HCT116 (cell line): ENCODE measurements around the gene KCND2. TPM values are rescaled to one million over a fixed set of nuclear protein-coding genes. Genes with fewer than 3 reads are reported as not detected.

Experiments
- ATAC-seq: fragments of 200-7000 bp; cut with Tn5 transposase; 2 replicates; pipeline ENCODE4 v1.9.1; 2020; ENCODE audit warnings: mild to moderate bottlenecking, moderate library complexity
- BruUV-seq: library from RNA; stranded (reverse); fragments of 400-500 nt; replicated peaks from 2 replicates; lab custom pipeline; 2021; lab: Mats Ljungman, UMichigan
- CTCF ChIA-PET: fragments of 300-600 bp; sonication (Branson Sonifier 250); formaldehyde crosslinking; loops from one replicate; lab custom pipeline; 2021; ENCODE audit warnings: antibody characterized with exemption; lab: Charles Lee
- POLR2A ChIA-PET: fragments of 300-600, 350-600 bp; sonication (Branson Sonifier 250); formaldehyde crosslinking; loops from one replicate; lab custom pipeline; 2021; ENCODE audit warnings: antibody characterized with exemption; lab: Charles Lee
- RAD21 ChIA-PET, 2 experiments: fragments of 300-600 bp; sonication (Branson Sonifier 250); formaldehyde crosslinking; loops; one replicate each; lab custom pipeline; 2023; ENCODE audit warnings: low total read pairs in 2 of 2; ENCODE audit not compliant: uncharacterized antibody in 2 of 2, unreplicated experiment in 2 of 2, low non-redundant PET in 1 of 2; lab: Charles Lee
- DNase-seq: peaks from one replicate; pipeline ENCODE4 v3.0.0-alpha.2; 2010; ENCODE audit warnings: low read depth, low spot score
- H2AFZ ChIP-seq: fragments of 200-600 bp; shearing (Covaris generic), sonication (generic); 2 replicates; pipeline ENCODE4 v1.6.1; 2017; ENCODE audit warnings: low read depth, mixed run types, mixed read lengths, antibody characterized with exemption, low read length; ENCODE audit not compliant: poor library complexity, severe bottlenecking
- H3K27ac ChIP-seq: 2 replicates; pipeline ENCODE4 v1.5.1; 2012; ENCODE audit warnings: low read depth, low read length
- H3K27me3 ChIP-seq: fragments of 200-600 bp; sonication (generic); 2 replicates; pipeline ENCODE4 v1.6.1; 2016; ENCODE audit warnings: mixed run types, low read length, mixed read lengths; ENCODE audit not compliant: insufficient read depth
- H3K36me3 ChIP-seq, 2 experiments: fragments of 200-500 bp in 1 of 2; fragments of 200-600 bp in 1 of 2; sonication (Bioruptor generic) in 1 of 2; sonication (generic) in 1 of 2; 2 replicates each; pipeline versions ENCODE4 v1.5.1 to v1.6.1; 2014 to 2016; ENCODE audit warnings: low read length in 2 of 2, inconsistent platforms in 1 of 2, mixed read lengths in 1 of 2, mixed run types in 1 of 2; ENCODE audit not compliant: insufficient read depth in 2 of 2, control insufficient read depth in 1 of 2
- H3K4me1 ChIP-seq, 2 experiments: fragments of 200-600 bp in 1 of 2; sonication (generic) in 1 of 2; 2 replicates each; pipeline versions ENCODE4 v1.5.1 to v1.6.1; 2012 to 2017; ENCODE audit warnings: low read length in 2 of 2, inconsistent platforms in 1 of 2, mild to moderate bottlenecking in 1 of 2, mixed read lengths in 1 of 2, mixed run types in 1 of 2, moderate library complexity in 1 of 2; ENCODE audit not compliant: insufficient read depth in 2 of 2, control insufficient read depth in 1 of 2
- H3K4me2 ChIP-seq: fragments of 200-600 bp; sonication (generic); 2 replicates; pipeline ENCODE4 v1.6.1; 2017; ENCODE audit warnings: mixed run types, low read length, mixed read lengths
- H3K4me3 ChIP-seq, 2 experiments: fragments of 200-600 bp in 1 of 2; sonication (generic) in 1 of 2; replicated peaks in 1 of 2; 2 replicates each; pipeline ENCODE4 v1.5.1; 2011 to 2016; ENCODE audit warnings: low read length in 2 of 2, control low read depth in 1 of 2, low read depth in 1 of 2, mild to moderate bottlenecking in 1 of 2, mixed read lengths in 1 of 2, mixed run types in 1 of 2
- H3K79me2 ChIP-seq: fragments of 200-600 bp; sonication (generic); 2 replicates; pipeline ENCODE4 v1.6.1; 2017; ENCODE audit warnings: mild to moderate bottlenecking, mixed run types, low read length, moderate library complexity, mixed read lengths; ENCODE audit not compliant: insufficient read depth
- H3K9ac ChIP-seq: fragments of 200-600 bp; sonication (generic); 2 replicates; pipeline ENCODE4 v1.6.1; 2016; ENCODE audit warnings: low read length, mixed read lengths
- H3K9me2 ChIP-seq: fragments of 200-600 bp; sonication (generic), shearing (Covaris generic); 2 replicates; pipeline ENCODE4 v1.6.1; 2017; ENCODE audit warnings: mixed run types, mild to moderate bottlenecking, moderate library complexity; ENCODE audit not compliant: insufficient read depth
- H3K9me3 ChIP-seq, 2 experiments: fragments of 200-500 bp in 1 of 2; fragments of 200-600 bp in 1 of 2; sonication (Bioruptor generic) in 1 of 2; sonication (generic) in 1 of 2; 2 replicates each; pipeline ENCODE4 v1.6.1; 2014 to 2017; ENCODE audit warnings: low read length in 2 of 2, mixed read lengths in 2 of 2, inconsistent platforms in 1 of 2, low read depth in 1 of 2, mild to moderate bottlenecking in 1 of 2, mixed run types in 1 of 2, moderate library complexity in 1 of 2; ENCODE audit not compliant: control insufficient read depth in 1 of 2, insufficient read depth in 1 of 2
- H4K20me1 ChIP-seq: fragments of 200-600 bp; sonication (generic), shearing (Covaris generic); 2 replicates; pipeline ENCODE4 v1.6.1; 2017; ENCODE audit warnings: mixed run types, mild to moderate bottlenecking, moderate library complexity; ENCODE audit not compliant: insufficient read depth
- ATF3 ChIP-seq: IDR thresholded peaks from 2 replicates; pipeline ENCODE4 v1.6.1; 2012
- CEBPB ChIP-seq: IDR thresholded peaks from 2 replicates; pipeline ENCODE4 v1.6.1; 2012; ENCODE audit warnings: low read depth
- CTCF ChIP-seq, 3 experiments: fragments of 200-600 bp in 1 of 3; sonication (generic) in 1 of 3; IDR thresholded peaks in 2 of 3; conservative IDR thresholded peaks in 1 of 3; 2 replicates each; pipeline ENCODE4 v1.5.1; 2012 to 2017; ENCODE audit warnings: low read depth in 2 of 3, low read length in 2 of 3, antibody characterized with exemption in 1 of 3, borderline replicate concordance in 1 of 3, control low read depth in 1 of 3, mild to moderate bottlenecking in 1 of 3, mixed read lengths in 1 of 3, mixed run types in 1 of 3, moderate library complexity in 1 of 3; ENCODE audit not compliant: insufficient read depth in 1 of 3
- EGR1 ChIP-seq: IDR thresholded peaks from 2 replicates; pipeline ENCODE4 v1.6.1; 2012; ENCODE audit warnings: low read depth
- ELF1 ChIP-seq: IDR thresholded peaks from 2 replicates; pipeline ENCODE4 v1.6.1; 2012; ENCODE audit warnings: low read depth, borderline replicate concordance
- EZH2 ChIP-seq: fragments of 200-600 bp; sonication (generic); IDR thresholded peaks from 2 replicates; pipeline ENCODE4 v1.6.1; 2017; ENCODE audit warnings: antibody characterized with exemption, mixed run types
- EZH2phosphoT487 ChIP-seq: fragments of 200-600 bp; IDR thresholded peaks from 2 replicates; pipeline ENCODE4 v1.6.1; 2018; ENCODE audit warnings: antibody characterized with exemption, borderline replicate concordance
- FOSL1 ChIP-seq: IDR thresholded peaks from 2 replicates; pipeline ENCODE4 v1.6.1; 2012; ENCODE audit warnings: low read depth
- MAX ChIP-seq: IDR thresholded peaks from 2 replicates; pipeline ENCODE4 v1.6.1; 2012
- REST ChIP-seq: IDR thresholded peaks from 2 replicates; pipeline ENCODE4 v1.6.1; 2012; ENCODE audit warnings: low read depth
- SIN3A ChIP-seq: IDR thresholded peaks from 2 replicates; pipeline ENCODE4 v1.6.1; 2012; ENCODE audit warnings: low read depth
- SRF ChIP-seq: IDR thresholded peaks from 2 replicates; pipeline ENCODE4 v1.6.1; 2012; ENCODE audit warnings: low read depth
- TCF7L2 ChIP-seq: IDR thresholded peaks from 2 replicates; pipeline ENCODE4 v1.7.0; 2011; ENCODE audit warnings: borderline replicate concordance, inconsistent platforms; ENCODE audit not compliant: insufficient read depth, insufficient read length; ENCODE audit errors: extremely low read depth
- YY1 ChIP-seq: IDR thresholded peaks from 2 replicates; pipeline ENCODE4 v1.6.1; 2011; ENCODE audit warnings: low read length, low read depth, moderate library complexity, mild to moderate bottlenecking; ENCODE audit not compliant: insufficient replicate concordance; ENCODE audit errors: extremely low read depth
- ZBTB33 ChIP-seq: IDR thresholded peaks from 2 replicates; pipeline ENCODE4 v1.6.1; 2011; ENCODE audit warnings: mild to moderate bottlenecking, low read length, moderate library complexity; ENCODE audit not compliant: insufficient replicate concordance; ENCODE audit errors: extremely low read depth
- intact Hi-C: fragments of 100-400 bp; cut with micrococcal nuclease; formaldehyde crosslinking; loops from 2 replicates; pipeline ENCODE4 v1.10.0; 2022
- total RNA-seq: library from RNA; stranded (reverse); gene quantifications from one replicate; pipeline ENCODE4 v1.2.1, GENCODE V29; 2021; ENCODE audit not compliant: unreplicated experiment

The KCND2 gene
- total RNA-seq, 1 experiment from 2014 or later, result 0.05 TPM

- intact Hi-C loops, result no loop called here
- no peak for ATAC-seq
These were observed 468.5 kb downstream of the KCND2 start for GRCh38 chr7:120741371-120742042.

More at GRCh38 chr7:120741371-120742042, 468.5 kb downstream of the KCND2 start:
- no peaks in the 10 kb centered on the region for H3K9me3 ChIP-seq
- H3K27ac ChIP-seq, result no peak overlapping the region
- H3K36me3 ChIP-seq, result no peaks in the 10 kb centered on the region
- H3K4me1 ChIP-seq, result no peaks in the 10 kb centered on the region
- TF ChIP-seq CTCF (IDR thresholded peaks at IDR 0.05 in 2 of 3, conservative IDR thresholded peaks at IDR 0.05 in 1 of 3; ENCODE audit: borderline replicate concordance in 1 of 3, insufficient read depth in 1 of 3, low read depth in 2 of 3, low read length in 2 of 3), result no peak
- no peak for TF ChIP-seq ATF3
- no peak for TF ChIP-seq EZH2
- TF ChIP-seq MAX, result no peak
- TF ChIP-seq SIN3A, result no peak
- no peak for TF ChIP-seq TCF7L2
- no peak for TF ChIP-seq EGR1
- TF ChIP-seq ZBTB33, result no peak
- no peak for TF ChIP-seq FOSL1
- no peak for TF ChIP-seq REST
- TF ChIP-seq ELF1, result no peak
- no peak for TF ChIP-seq EZH2phosphoT487
- TF ChIP-seq CEBPB, result no peak
- no peak for TF ChIP-seq SRF
- TF ChIP-seq YY1, result no peak
- no peaks in the 10 kb centered on the region for H3K9me2 ChIP-seq
- no peak overlapping the region for H2AFZ ChIP-seq
- BruUV-seq, result no TSS peak
- no peaks in the 10 kb centered on the region for H3K79me2 ChIP-seq
- H3K9ac ChIP-seq, result no peak overlapping the region
- no peaks in the 10 kb centered on the region for H3K27me3 ChIP-seq
- POLR2A ChIA-PET, result no interaction called here
- RAD21 ChIA-PET, result interaction anchor here in 1 of 2 experiments (0.7 kb wide), 1 partner anchor 817 kb away, joined by 3 read pairs; no protein-coding TSS in a partner anchor
- H3K4me3 ChIP-seq, result no peak overlapping the region
- DNase-seq, result no peak
- no peaks in the 10 kb centered on the region for H4K20me1 ChIP-seq
- CTCF ChIA-PET, result no interaction called here
- no peak overlapping the region for H3K4me2 ChIP-seq
